B cell (primary cell): Measurements from ENCODE around the gene DECR2.

Experiments
- EZH2 ChIP-seq: IDR thresholded peaks from 2 replicates; pipeline ENCODE4 v1.6.1; 2012; ENCODE audit warnings: borderline replicate concordance, low read depth, mild to moderate bottlenecking, moderate library complexity, low read length; ENCODE audit not compliant: insufficient read depth, poor library complexity, severe bottlenecking
- TF ChIP-seq, protein P1 (sequence below): fragments of 200-600 bp; IDR thresholded peaks from one replicate; pipeline ENCODE4 v1.8.0; 2022; ENCODE audit warnings: antibody characterized with exemption, mild to moderate bottlenecking

DNA sequence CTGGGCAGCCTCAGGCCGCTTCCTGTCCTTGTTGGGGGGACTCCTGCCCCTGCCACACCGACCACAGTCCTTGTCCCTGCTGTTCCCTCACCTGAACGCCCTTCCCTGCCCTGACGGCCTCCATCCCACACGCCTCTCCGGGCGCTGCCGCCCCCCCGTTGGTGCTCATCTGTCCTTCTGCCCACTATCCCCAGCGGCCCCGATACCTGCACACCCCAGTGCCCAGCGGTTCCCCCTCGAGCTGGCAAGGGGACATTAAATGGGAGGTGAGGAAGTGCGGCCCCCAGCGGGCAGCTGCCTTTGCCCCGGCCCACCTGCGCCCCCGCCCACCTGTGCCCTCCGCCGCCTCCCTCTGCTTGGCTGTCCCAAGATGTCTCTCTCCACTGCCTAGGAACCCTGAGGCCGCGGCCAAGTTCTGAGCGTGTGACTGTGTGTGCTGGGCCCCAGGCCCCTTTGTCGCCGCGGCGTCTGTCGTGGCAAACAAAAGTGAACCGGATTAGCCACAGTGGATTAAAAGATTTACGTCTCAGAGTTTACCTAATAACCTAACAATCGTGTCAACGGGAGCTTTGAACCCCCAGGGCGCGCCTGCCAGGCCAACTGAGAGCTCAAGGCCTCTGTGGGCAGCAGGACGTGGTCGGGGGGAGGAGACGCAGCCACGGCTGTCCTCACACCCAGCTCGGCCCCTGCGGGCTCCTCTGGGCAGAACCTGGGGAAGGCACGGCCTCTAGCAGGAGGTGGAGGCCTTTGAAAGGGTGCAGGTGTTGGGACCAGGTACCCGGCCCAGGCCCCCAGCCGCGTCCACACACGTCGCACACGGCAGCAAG lies 41.6 kb upstream of the DECR2 start:
- TF ChIP-seq, protein P1, sequence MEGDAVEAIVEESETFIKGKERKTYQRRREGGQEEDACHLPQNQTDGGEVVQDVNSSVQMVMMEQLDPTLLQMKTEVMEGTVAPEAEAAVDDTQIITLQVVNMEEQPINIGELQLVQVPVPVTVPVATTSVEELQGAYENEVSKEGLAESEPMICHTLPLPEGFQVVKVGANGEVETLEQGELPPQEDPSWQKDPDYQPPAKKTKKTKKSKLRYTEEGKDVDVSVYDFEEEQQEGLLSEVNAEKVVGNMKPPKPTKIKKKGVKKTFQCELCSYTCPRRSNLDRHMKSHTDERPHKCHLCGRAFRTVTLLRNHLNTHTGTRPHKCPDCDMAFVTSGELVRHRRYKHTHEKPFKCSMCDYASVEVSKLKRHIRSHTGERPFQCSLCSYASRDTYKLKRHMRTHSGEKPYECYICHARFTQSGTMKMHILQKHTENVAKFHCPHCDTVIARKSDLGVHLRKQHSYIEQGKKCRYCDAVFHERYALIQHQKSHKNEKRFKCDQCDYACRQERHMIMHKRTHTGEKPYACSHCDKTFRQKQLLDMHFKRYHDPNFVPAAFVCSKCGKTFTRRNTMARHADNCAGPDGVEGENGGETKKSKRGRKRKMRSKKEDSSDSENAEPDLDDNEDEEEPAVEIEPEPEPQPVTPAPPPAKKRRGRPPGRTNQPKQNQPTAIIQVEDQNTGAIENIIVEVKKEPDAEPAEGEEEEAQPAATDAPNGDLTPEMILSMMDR = no peak
- no peak for TF ChIP-seq EZH2
